ENCODE data around the gene GCSAML. TPM values are rescaled to one million over a fixed set of nuclear protein-coding genes. Genes with fewer than 3 reads are reported as not detected.

Gene GCSAML
- total RNA-seq, 3 donors from 2014 or later = 0.32 to 1.3 (median 0.89) TPM

DNA sequence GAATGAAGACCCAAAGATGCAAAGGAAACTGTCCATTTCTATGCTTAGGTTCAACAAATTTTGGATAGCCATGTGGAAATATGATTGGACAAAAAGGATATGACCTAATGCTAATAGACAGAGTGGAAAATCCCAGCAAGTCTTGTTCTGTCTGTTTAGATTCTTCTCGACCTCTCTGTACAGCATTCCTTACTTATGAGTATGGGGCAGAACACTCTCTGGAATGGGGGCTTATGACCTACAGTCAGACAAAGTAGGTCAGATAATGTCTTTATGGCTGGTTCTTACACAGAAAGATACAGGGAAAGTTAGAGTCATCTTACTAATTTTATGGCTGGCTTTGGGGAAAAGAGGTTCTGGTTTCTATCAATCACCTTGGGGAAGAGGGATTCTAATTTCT lies 2.8 kb downstream of the GCSAML start:
- Histone ChIP-seq H3K4me1 (ENCODE audit: low read depth) (no peaks in the 10 kb centered on the region), H3K4me3 (no peak overlapping the region), H3K36me3 (ENCODE audit: low read depth) (no peaks in the 10 kb centered on the region), H3K9me3 (no peaks in the 10 kb centered on the region)
- TF ChIP-seq, protein P1, sequence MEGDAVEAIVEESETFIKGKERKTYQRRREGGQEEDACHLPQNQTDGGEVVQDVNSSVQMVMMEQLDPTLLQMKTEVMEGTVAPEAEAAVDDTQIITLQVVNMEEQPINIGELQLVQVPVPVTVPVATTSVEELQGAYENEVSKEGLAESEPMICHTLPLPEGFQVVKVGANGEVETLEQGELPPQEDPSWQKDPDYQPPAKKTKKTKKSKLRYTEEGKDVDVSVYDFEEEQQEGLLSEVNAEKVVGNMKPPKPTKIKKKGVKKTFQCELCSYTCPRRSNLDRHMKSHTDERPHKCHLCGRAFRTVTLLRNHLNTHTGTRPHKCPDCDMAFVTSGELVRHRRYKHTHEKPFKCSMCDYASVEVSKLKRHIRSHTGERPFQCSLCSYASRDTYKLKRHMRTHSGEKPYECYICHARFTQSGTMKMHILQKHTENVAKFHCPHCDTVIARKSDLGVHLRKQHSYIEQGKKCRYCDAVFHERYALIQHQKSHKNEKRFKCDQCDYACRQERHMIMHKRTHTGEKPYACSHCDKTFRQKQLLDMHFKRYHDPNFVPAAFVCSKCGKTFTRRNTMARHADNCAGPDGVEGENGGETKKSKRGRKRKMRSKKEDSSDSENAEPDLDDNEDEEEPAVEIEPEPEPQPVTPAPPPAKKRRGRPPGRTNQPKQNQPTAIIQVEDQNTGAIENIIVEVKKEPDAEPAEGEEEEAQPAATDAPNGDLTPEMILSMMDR (IDR thresholded peaks at IDR 0.05) = no peak
- no peak for DNase-seq
- ATAC-seq = no peak
- intact Hi-C loops (cut with DNase I, micrococcal nuclease) = no loop called here

DNA sequence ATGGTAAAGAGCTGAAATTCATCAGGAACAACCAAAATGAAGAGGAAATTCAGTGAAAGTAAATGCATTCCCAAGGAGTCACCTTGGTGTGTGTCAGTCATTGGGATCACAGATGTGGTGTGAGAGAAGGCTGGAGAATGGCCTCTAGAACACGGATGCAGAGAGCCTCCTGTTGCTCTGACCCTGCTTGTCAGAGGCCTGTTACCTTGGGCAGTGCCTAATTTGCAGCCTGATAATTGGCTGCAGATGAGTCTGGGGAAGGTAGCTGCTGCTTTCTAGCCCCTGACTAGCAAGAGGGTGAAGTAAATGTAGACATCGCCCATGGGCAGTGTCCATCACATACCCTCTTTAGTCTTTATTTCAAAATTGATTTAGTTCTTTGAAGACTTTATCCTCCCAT lies 3.3 kb downstream of the GCSAML start:
- ATAC-seq = no peak
- intact Hi-C loops (cut with DNase I, micrococcal nuclease) = no loop called here
- Histone ChIP-seq H3K36me3 (ENCODE audit: low read depth) (no peaks in the 10 kb centered on the region), H3K4me3 (no peak overlapping the region), H3K4me1 (ENCODE audit: low read depth) (no peaks in the 10 kb centered on the region), H3K9me3 (no peaks in the 10 kb centered on the region)
- TF ChIP-seq, protein P1 (IDR thresholded peaks at IDR 0.05) = no peak
- DNase-seq = no peak

DNA sequence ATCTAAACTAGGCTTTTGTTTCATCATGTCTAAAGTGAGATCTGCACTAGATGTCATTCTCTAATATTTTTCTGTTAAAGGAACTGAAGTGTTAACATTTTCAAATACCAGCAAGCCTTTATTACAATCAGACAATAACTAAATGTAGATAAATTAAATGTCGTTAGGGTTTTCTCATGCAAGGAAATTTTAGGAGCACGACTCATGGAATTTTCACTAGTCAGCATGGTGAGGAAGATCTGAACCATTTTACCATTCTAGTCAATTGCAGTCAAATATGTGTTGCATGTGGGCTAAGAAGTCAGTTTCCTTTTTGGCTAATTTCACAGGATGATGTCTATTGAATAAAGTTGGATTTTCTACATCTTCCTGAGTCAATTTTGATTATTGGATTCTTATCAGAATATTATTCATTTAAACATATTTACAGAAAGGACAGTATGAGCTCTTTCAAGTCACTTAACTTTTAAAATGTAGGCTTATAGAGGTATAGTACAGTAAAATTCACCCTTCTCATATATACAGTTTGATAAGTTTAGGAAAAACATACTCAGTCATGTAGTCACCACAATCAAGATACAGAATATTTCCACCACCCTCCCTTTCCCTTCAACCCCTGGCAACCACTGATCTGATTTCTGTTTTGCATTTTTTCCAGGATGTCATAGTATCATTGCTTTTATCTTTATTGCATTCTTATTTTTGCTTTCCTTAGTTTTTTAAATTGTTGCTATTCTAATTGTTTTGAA lies 9.2 kb downstream of the GCSAML start:
- Histone ChIP-seq H3K36me3 (ENCODE audit: low read depth) (no peaks in the 10 kb centered on the region), H3K4me1 (ENCODE audit: low read depth) (no peaks in the 10 kb centered on the region), H3K9me3 (no peaks in the 10 kb centered on the region), H3K4me3 (no peak overlapping the region)
- intact Hi-C loops (cut with DNase I, micrococcal nuclease) = no loop called here
- TF ChIP-seq, protein P1 (IDR thresholded peaks at IDR 0.05) = no peak
- ATAC-seq (no peak), DNase-seq (no peak)

DNA sequence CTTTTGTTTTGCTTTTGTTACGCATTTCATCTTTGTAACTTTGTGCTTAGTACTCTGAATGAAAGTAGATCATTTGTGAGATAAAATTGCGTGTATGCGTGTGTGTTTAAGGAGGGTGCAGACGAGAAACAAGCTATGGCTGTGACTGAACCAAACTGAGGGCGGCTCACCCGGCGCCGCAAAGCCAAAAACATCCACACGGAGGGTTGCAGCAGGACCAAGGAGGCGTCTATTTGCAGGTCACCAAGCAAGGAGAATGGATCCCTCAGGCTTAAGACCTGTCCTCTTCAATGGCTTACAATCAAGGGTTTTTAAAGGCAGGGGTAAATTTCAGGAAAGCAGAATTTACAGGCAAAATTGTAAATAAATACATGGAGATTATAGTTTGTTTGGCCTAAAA lies 12.8 kb downstream of the GCSAML start:
- TF ChIP-seq, protein P1 (IDR thresholded peaks at IDR 0.05) = no peak
- Histone ChIP-seq H3K4me1 (ENCODE audit: low read depth) (no peaks in the 10 kb centered on the region), H3K9me3 (no peaks in the 10 kb centered on the region), H3K36me3 (ENCODE audit: low read depth) (no peaks in the 10 kb centered on the region), H3K4me3 (no peak overlapping the region)
- no peak for ATAC-seq
- DNase-seq = no peak
- intact Hi-C loops (cut with DNase I, micrococcal nuclease) = no loop called here

DNA sequence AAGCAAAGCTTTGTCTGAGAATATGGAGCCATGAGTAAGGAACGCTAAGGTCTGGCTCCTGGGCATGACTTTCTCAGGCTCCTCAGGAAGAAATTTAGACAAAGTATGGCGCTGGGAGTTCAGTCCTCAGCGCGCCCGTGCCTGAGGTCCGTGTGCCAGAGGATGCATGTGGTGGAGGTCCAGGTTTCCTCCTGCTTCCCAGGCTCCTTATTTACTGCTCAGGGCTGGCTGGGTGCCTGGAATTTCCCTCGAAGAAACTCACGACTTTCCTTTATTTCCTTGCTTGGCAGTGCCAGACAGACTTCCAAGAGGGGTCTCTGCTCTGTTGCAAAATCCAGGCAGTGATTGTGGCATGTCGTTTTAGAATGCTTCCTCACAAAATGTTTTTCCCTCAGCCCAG lies 13.3 kb downstream of the GCSAML start:
- Histone ChIP-seq H3K9me3 (no peaks in the 10 kb centered on the region), H3K36me3 (ENCODE audit: low read depth) (no peaks in the 10 kb centered on the region), H3K4me3 (no peak overlapping the region), H3K4me1 (ENCODE audit: low read depth) (no peaks in the 10 kb centered on the region)
- DNase-seq = no peak
- TF ChIP-seq, protein P1 (IDR thresholded peaks at IDR 0.05) = no peak
- intact Hi-C loops (cut with DNase I, micrococcal nuclease) = no loop called here
- no peak for ATAC-seq
